Activated CD8-positive, alpha-beta memory T cell treated with anti-CD3 and anti-CD28 coated beads, Interleukin-2, amount 50 U/mL, for 48 hours (primary cell): ENCODE results near the gene SRL.

Experiments used
- DNase-seq: peaks from one replicate; pipeline ENCODE4 v3.0.0-alpha.2; 2020

SRL gene

DNA sequence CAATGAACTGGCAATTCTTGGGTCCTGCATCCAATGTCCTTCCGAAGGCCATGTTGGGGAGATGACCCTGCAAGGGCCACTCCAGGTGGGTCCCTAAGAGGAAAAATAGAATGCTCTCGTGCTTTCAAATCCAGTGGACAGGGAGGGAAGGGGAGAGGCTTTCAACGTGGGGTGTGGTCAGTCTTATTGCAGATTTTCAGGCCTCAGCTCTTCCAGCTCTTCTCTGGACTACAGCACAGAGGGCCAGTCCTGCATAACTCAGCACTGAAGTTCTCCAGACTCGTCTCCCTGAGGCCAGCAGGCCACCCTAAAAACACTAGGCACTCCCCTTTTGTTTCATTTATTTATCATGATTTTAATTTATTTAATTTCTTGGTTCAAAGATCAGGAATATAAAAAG is 43.1 kb downstream of the SRL start:
- no peak for DNase-seq

DNA sequence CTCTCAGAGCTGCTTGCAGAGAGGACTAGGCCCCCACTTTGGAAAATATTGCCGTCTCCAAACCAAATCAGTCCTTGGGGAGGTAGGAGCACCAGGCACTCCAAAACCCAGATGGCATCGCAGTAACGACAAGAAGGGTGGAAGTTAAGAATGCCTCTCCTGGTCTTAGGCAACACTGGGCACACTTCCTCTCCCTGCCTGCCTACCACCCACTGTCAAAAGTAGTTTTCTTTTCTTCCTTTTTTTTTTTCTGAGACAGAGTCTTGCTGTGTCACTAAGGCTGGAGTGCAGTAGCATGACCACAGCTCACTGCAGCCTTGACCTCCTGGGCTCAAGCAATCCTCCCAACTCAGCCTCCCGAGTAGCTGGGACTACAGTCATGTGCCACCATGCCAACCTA is 47.2 kb downstream of the SRL start:
- no peak for DNase-seq

GRCh38 chr16:4193920-4194319 is 48.0 kb downstream of the SRL start:
- no peak for DNase-seq

GRCh38 chr16:4192206-4192605 is 49.7 kb downstream of the SRL start:
- DNase-seq, result no peak

- no peak for DNase-seq
Observed at GRCh38 chr16:4190712-4191333, 51.1 kb downstream of the SRL start.

GRCh38 chr16:4190086-4190485 is 51.8 kb downstream of the SRL start:
- DNase-seq, result no peak

- DNase-seq, result no peak
Observed at GRCh38 chr16:4184038-4184702, 57.7 kb downstream of the SRL start.

DNA sequence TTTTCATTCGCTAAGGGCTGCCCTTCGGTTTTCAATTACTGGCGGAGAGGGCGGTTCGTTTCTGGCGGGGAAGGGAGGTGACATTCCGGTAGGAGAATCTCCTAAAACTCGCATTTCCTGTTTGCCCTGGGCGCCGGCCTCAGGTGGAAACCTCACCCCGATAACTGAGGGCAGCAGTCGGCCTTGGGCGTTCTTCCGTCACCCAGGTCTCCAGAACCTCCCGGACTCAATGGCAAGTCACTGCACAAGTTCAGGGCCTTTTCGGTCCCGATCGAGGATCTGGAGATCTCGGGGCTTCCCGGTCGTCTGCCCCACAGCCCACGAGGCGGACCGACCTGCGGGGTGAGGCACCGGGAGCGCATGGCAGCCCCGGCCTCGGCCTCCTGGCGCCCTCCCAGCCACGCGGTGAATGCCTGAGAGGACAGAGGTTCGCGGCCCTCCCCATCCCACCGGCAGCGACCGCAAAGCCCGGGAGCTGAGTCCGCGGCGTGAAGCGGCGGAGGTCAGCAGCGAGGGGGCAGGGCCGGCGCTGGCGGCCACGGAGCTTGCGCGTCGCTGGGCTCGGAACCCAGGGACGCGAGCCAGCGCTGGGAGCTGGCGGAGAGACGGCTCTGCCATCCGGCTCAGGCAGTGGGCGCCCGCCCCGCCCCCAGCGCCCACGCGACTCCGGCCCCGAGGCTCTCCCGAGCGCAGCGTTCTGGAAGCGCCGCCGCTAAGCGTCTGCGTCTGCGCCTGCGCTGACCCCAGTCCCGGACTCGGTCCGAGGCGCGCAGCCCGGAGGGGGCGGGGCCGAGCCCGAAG is 58.4 kb downstream of the SRL start:
- peak; percentile 99 for DNase-seq

GRCh38 chr16:4182581-4183236 is 59.2 kb downstream of the SRL start:
- no peak for DNase-seq

DNA sequence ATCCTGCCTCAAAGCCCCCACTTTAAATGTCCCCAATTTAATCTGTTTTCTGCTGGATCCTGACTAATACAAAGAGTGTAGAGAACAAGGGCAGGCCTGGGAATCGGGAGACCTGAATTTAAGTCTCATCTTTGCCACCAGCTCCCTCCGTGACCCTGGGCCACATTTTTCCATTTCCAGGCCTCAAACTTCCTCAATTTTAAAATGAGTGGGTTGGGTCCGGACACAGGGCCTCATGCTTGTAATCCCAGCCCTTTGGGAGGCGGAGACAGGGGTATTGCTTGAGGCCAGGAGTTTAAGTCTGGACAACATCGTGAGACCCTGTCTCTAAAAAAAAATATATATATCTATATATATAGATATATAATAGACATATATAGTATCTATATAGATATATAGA is 61.4 kb downstream of the SRL start:
- DNase-seq, result no peak

DNA sequence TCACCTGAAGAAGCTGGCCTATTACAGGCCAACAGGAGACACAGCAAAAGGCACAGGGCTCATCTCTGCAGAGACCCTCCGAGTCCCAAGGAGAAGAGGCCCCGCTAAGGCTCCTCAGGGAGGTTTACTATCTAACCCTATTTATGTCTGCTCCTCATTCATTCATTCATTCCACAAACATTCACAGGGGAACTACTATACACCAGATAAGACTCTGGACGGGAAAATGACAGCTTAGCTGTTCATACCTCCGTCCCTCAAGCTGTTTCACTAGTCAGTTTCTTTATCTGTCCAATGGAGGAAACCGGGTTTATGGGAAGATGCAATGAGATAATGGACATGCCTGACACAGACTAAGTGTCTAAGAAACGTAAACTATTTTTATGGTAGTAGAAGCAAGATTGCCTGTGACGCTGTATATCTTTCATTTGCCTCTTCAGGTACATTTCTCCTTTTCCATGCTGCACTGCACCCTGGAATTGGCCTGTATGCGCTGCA is 62.1 kb downstream of the SRL start:
- DNase-seq, result no peak

DNA sequence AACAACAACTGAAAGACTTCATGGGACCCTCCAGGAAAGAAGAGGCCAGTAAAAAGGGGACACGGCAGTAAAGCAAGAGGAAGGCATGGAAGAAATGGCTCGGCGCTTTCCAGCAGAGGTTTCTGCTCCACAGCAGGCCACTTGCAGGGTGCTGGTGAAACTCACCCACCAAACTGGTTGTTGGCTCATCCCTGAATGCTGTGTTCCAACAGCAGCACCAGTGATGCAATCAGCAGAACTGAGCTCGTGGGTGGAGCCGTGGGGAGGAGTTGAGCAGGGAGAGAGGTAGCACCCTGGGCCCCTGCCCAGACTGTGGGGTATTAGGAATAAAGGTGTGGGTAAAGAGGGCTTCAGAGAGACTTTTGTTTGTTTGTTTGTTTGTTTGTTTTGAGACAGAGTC is 62.9 kb downstream of the SRL start:
- DNase-seq, result no peak

- no peak for DNase-seq
Observed at GRCh38 chr16:4178468-4179010, 63.3 kb downstream of the SRL start.

DNA sequence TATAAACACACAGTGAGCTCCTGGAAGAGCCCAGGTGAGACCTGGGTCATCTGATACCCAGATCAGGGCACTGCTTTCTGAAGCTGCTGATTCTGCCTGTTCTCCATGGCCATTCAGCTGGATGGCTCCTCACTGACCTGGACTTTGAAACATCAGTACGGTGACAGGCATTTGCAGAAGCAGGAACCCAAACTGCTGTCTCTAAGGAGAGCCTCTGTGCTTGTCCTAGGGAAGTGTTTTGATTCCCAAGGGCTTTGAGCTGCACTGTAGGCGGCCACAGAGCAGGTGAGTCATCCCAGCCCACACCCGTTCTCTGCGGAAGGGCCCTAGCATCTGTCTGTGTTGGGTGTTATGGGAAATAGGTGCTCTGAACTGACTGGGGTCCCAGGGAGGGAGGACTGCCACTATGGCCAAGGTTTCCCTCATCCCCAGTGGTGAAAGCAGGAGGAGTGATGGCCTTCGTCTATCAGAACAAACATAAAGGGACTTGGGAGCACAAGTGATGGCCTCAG is 64.9 kb downstream of the SRL start:
- no peak for DNase-seq

GRCh38 chr16:4175849-4176248 is 66.0 kb downstream of the SRL start:
- no peak for DNase-seq

DNA sequence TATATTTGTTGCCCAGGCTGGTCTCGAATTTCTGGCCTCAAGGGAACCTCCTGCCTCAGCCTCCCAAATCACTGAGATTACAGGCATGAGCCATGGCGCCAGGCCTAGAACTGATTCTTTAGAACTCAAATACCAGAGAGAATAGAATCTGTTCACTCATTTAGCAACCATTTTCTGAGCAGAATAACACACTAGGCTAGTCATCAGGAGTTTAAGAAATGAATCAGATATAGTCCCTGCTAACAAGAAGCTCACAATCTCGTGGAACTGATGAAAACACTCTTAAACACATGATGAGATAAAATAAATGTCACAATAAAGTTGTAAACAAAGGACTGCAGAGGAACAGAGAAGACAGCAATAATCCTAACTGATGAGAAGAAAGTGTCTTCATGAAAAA is 69.8 kb downstream of the SRL start:
- DNase-seq, result no peak

DNA sequence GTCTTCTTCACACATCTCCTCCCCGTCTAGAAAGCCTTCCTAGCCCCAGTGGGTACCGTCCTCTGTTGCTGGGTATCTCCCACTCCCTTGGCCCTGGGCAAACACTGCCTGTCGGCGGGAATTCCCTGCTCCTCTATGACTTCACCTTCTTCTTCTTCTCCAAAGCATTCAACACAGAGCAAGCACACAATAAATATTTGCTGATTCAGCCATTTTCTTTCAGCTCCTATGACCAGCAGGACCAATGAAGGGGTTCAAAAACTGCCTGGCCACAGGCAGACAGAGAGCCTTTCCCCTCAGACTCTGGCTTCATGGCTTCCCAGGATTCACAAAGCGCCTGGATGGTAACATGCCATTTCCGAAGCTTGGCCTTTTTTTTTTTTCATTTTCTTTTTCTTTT is 72.5 kb downstream of the SRL start:
- DNase-seq, result no peak

- no peak for DNase-seq
Observed at GRCh38 chr16:4166821-4167220, 75.1 kb downstream of the SRL start.

DNA sequence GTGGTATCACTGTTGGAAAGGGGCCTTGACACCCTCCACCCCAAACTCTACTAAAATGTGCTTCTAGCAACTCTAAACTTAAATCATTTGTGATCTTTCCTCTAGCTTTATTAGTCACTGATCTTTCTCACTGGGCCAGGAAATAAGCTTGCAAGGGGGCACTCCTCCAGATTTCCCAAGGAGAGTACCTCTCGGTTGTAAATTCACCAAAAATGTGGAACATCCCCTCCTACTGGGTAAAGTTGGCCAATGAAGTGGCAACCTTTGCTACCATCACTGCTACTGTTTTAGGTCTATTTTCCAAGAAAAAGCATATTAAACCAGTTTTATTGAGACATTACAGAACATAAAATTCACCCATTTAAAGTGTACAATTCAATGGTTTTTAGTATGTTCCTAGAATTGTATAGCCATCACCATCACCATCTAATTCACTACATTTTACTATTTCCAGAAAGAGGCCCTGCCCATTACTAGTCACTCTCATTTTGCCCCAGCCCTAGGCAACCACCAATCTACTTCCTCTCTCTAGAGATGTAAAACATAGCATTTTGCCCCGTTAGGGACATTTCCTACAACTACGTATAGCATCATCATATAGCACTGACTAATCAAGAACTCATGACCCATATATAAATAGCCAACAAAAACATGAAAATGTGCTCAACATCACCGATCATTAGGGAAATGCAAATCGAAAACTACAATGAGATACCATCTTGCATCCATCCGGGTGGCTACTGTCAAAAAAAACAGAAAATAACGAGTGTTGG is 81.0 kb downstream of the SRL start:
- DNase-seq, result no peak

DNA sequence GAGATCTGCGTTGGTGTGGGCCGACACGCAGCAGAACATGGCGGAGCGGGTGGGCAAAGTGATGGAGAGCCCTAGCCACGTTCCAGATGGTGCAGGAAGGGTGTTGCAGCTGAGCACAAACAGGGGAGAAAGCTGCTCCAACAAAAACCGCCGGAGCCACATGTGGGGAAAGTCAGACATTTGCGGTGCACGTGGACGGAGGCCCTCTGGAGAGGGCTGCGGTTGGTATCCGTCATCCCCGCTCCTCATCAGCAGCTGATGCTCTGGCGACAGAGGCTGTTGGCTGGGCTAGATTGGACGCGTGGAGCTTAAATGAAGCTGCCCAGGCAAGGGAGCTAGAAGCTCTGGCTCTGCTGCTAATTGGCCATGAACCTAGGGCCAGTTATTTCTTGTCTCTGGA is 82.2 kb downstream of the SRL start:
- no peak for DNase-seq

DNA sequence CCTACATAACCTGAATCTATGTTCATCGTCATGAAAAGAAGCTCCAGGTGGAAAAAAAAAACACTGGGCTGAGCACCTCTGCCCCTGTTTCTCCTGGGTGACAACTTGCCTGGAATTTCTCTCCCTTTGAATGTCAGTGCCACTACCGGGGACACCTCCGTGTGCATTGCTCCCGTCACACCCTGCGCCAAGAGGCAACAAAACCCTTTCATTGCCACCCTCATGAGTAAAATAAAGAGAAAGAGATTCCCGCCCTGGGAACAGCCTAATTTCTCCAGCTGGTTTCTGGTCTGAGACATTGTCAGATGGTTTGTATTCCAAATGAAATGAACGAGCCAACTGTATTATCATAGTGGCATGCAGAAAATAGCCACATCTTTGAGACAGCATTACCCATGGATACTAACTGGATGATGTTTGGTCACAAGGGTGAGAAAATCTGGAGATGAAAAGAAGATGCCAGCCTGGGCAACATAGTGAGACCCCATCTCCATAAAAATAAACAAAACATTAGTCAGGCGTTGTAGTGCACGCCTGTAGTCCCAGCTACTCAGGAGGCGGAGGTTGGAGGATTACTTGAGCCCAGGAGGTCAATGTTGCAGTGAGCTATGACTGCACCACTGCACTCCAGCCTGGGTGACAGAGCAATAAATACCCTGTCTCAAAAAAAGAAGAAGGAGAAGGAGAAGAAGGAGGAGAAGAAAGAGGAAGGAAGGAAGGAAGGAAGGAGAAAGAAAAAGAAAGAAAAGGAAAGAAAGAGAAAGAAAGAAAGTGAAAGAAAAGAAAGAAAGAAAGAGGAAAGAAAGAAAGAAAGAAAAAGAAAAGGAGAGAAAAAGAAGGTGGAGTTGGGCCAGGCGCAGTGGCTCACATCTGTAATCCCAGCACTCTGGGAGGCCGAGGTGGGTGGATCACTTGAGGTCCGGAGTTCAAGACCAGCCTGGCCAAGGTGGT is 83.5 kb downstream of the SRL start:
- DNase-seq, result no peak
